ENCODE results near the gene TRIM69. TPM values are rescaled to one million over a fixed set of nuclear protein-coding genes. Genes with fewer than 3 reads are reported as not detected.

The TRIM69 gene
- total and polyA plus RNA-seq, 2 of the 8 experiments (the other 6 are each of a cell fraction or from before 2014, with no cell fraction given), result 4.3 to 6.2 TPM

DNA sequence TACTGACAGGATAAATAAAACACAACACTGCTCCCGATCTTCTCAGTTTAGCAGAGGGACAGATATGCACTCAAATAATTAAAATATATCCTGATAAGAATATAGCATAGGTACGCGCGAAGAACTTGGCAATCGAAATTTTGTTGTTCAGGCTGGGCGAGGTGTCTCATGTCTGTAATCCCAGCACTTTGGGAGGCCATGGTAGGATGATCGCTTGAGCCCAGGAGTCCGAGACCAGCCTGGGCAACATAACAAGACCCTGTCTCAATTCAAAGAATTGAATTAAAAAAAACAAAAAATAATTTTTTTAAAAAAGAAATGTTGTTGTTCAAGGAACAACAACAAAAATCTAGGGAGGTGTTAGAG, 17.4 kb upstream of the TRIM69 start:
- H3K18ac ChIP-seq (ENCODE audit: extremely low read depth, low read length), result no peak overlapping the region
- no peaks in the 10 kb centered on the region; a peak in 1 of 7 replicates for H3K4me1 ChIP-seq (replicated peaks in 1 of 4; ENCODE audit: control insufficient read depth in 3 of 4, insufficient read depth in 4 of 4, low read length in 3 of 4)
- no peak overlapping the region for H4K8ac ChIP-seq (ENCODE audit: extremely low read depth, insufficient read depth, low read length)
- no peak overlapping the region for H2BK15ac ChIP-seq (ENCODE audit: low read length)
- no peak overlapping the region for H3K14ac ChIP-seq (ENCODE audit: insufficient read length)
- H3K9me3 ChIP-seq (ENCODE audit: insufficient read depth in 2 of 2, low read depth in 1 of 2, low read length in 1 of 2), result no peaks in the 10 kb centered on the region
- H3K23me2 ChIP-seq (ENCODE audit: low read depth, low read length), result no peaks in the 10 kb centered on the region
- ChIA-PET POLR2A (ENCODE audit: partially characterized antibody) (interaction anchor here (0.6 to 0.7 kb wide), 2 partner anchors 10 to 304 kb away, joined by 3 read pairs; partner anchors contain the start of gene SORD), CTCF (ENCODE audit: partially characterized antibody) (no interaction called here)
- no peaks in the 10 kb centered on the region for H4K20me1 ChIP-seq (replicated peaks in 1 of 2; ENCODE audit: control insufficient read depth in 1 of 2, insufficient read depth in 2 of 2, low read length in 2 of 2)
- H3K4me3 ChIP-seq (ENCODE audit: extremely low read depth in 1 of 4, insufficient read depth in 2 of 4, low read depth in 3 of 4, low read length in 4 of 4), result no peak overlapping the region
- H3K27me3 ChIP-seq (replicated peaks in 1 of 4; ENCODE audit: control insufficient read depth in 3 of 4, extremely low read depth in 1 of 4, insufficient read depth in 3 of 4, low read length in 3 of 4), result no peaks in the 10 kb centered on the region
- H3K79me2 ChIP-seq (ENCODE audit: control insufficient read depth in 1 of 2, insufficient read depth in 2 of 2, low read length in 2 of 2), result peaks cover 0 to 4% of the 10 kb centered on the region in 2 experiments; a peak in 1 of 4 replicates
- H3K4ac ChIP-seq (replicated peaks; ENCODE audit: insufficient read length, low read depth, low read length), result no peak overlapping the region
- no peak overlapping the region; the same call in 1 of the 2 replicates for H2BK5ac ChIP-seq (ENCODE audit: low read depth, low read length)
- no peak for TF ChIP-seq HDAC6 (IDR thresholded peaks at IDR 0.05; ENCODE audit: low read depth, low read length)
- no peak for TF ChIP-seq CTBP2 (IDR thresholded peaks at IDR 0.05; ENCODE audit: borderline replicate concordance, insufficient read depth, insufficient read length, low read length)
- TF ChIP-seq GABPA (IDR thresholded peaks at IDR 0.05; ENCODE audit: borderline replicate concordance, insufficient read depth, low read length), result no peak
- H2AFZ ChIP-seq (ENCODE audit: low read length), result no peak overlapping the region
- no peak for FAIRE-seq
- H4K91ac ChIP-seq (replicated peaks; ENCODE audit: insufficient read length, low read length), result no peak overlapping the region
- no peak for DNase-seq (ENCODE audit: low read depth in 1 of 2, low spot score in 2 of 2)
- H3K9ac ChIP-seq (replicated peaks in 1 of 4; ENCODE audit: extremely low read depth in 1 of 4, low read depth in 3 of 4, low read length in 3 of 4), result no peak overlapping the region
- peaks cover 2 to 25% (median 18%) of the 10 kb centered on the region in 4 experiments; a peak in 6 of 8 replicates for H3K36me3 ChIP-seq (ENCODE audit: control insufficient read depth in 2 of 4, insufficient read depth in 4 of 4, low read length in 3 of 4)
- no peak overlapping the region for H4K5ac ChIP-seq (ENCODE audit: insufficient read length, low read depth, low read length)
- WGBS, 2 experiments (ENCODE audit: extremely low coverage in 1 of 2, insufficient coverage in 1 of 2, insufficient read length in 1 of 2, insufficient replicate concordance in 2 of 2, low coverage in 1 of 2, low lambda C conversion rate in 2 of 2, missing lambda C conversion rate in 1 of 2), result 84% methylated on average over 8 of the region's 8 CpGs; no CpG with 5 or more reads in 1 of the 2 experiments
- H3K56ac ChIP-seq (replicated peaks; ENCODE audit: insufficient read length, low read depth, low read length), result no peak overlapping the region
- no peak overlapping the region for H2AK5ac ChIP-seq (ENCODE audit: low read depth, low read length)
- H3K4me2 ChIP-seq (ENCODE audit: insufficient read depth in 1 of 2, low read depth in 2 of 2, low read length in 2 of 2), result no peak overlapping the region
- no peak overlapping the region for H2BK12ac ChIP-seq (ENCODE audit: low read depth, low read length)
- no peak overlapping the region for H2BK120ac ChIP-seq (replicated peaks; ENCODE audit: low read depth, low read length)
- H3K23ac ChIP-seq (ENCODE audit: insufficient read length), result no peak overlapping the region
- H2BK20ac ChIP-seq (ENCODE audit: low read length), result no peak overlapping the region
- H3K79me1 ChIP-seq (ENCODE audit: low read depth, low read length), result no peaks in the 10 kb centered on the region
- no peak overlapping the region for H3K27ac ChIP-seq (ENCODE audit: low read depth, low read length)

Measured in H1 (cell line).